SK-N-MC (cell line): ENCODE results near the gene USP20.

Experiments used
- EZH2 ChIP-seq: fragments of 200-600 bp; sonication (generic); IDR thresholded peaks from one replicate; pipeline ENCODE4 v1.6.1; 2017; ENCODE audit warnings: antibody characterized with exemption
- POLR2AphosphoS5 ChIP-seq: IDR thresholded peaks from 2 replicates; pipeline ENCODE4 v1.6.1; 2012; ENCODE audit warnings: mild to moderate bottlenecking, low read depth, low read length, borderline replicate concordance

GRCh38 chr9:129841071-129841470, 5.8 kb downstream of the USP20 start:
- TF ChIP-seq POLR2AphosphoS5 = no peak
- TF ChIP-seq EZH2 = no peak
